K562 (cell line): ENCODE results near the gene MCRS1. TPM values are rescaled to one million over a fixed set of nuclear protein-coding genes. Genes with fewer than 3 reads are reported as not detected.

Experiments used
- C11orf30 ChIP-seq: fragments of 450-650 bp; IDR thresholded peaks from 2 replicates; pipeline ENCODE4 v1.6.1; 2016; ENCODE audit warnings: low read depth, mild to moderate bottlenecking
- CHD1 ChIP-seq: fragments of 200-600 bp; sonication (generic); IDR thresholded peaks from one replicate; pipeline ENCODE4 v1.6.1; 2012; ENCODE audit warnings: mild to moderate bottlenecking, moderate library complexity, low read length, inconsistent platforms
- HDAC2 ChIP-seq: fragments of 450-650 bp; IDR thresholded peaks from 2 replicates; pipeline ENCODE4 v1.6.1; 2016; ENCODE audit warnings: mild to moderate bottlenecking
- MTA3 ChIP-seq: fragments of 450-650 bp; formaldehyde crosslinking; IDR thresholded peaks from 2 replicates; pipeline ENCODE4 v1.6.1; 2017; ENCODE audit warnings: mild to moderate bottlenecking, borderline replicate concordance
- SOX6 ChIP-seq: fragments of 450-650 bp; IDR thresholded peaks from 2 replicates; pipeline ENCODE4 v1.6.1; 2014; ENCODE audit warnings: mild to moderate bottlenecking
- STAT5B ChIP-seq: fragments of 250-450 bp; sonication (Bioruptor Pico); IDR thresholded peaks from 2 replicates; pipeline ENCODE4 v1.8.0; 2021; ENCODE audit warnings: mild to moderate bottlenecking, inconsistent platforms
- ZNF766 ChIP-seq: fragments of 200-800 bp; sonication (Bioruptor generic); conservative IDR thresholded peaks from 2 replicates; pipeline ENCODE4 v1.6.1; 2016; ENCODE audit warnings: missing genetic modification characterization, missing compliant biosample characterization
- ZNF778 ChIP-seq: fragments of 450-650 bp; formaldehyde crosslinking; IDR thresholded peaks from 2 replicates; pipeline ENCODE4 v1.4.0; 2020; ENCODE audit warnings: mild to moderate bottlenecking, moderate library complexity
- ZNF780A ChIP-seq: fragments of 250-450 bp; sonication (Bioruptor Pico); IDR thresholded peaks from 2 replicates; pipeline ENCODE4 v1.5.0; 2021; ENCODE audit warnings: mild to moderate bottlenecking
- polyA plus RNA-seq, 8 experiments: library from polyadenylated mRNA; depleted of rRNA in 4 of 8; stranded (reverse) in 5 of 8; unstranded in 3 of 8; fragments of >200 nt; fragmentation: Nextera tagmentation in 2 of 8; fragmentation: Illumina TruSeq in 1 of 8; extraction: Ambion mirVana in 2 of 8; extraction: Trizol in 1 of 8; gene quantifications; 2 replicates each; pipeline versions ENCODE4 v1.2.1 to v1.2.3, GENCODE V29; 2011 to 2014; ENCODE audit warnings: inconsistent platforms in 1 of 8, missing spikeins in 1 of 8
- total RNA-seq, 7 experiments: library from RNA; depleted of rRNA in 6 of 7; stranded (reverse); fragments of >200 nt in 6 of 7; fragmentation: Illumina TruSeq in 2 of 7; extraction: Trizol in 2 of 7; gene quantifications; 2 replicates each; pipeline versions ENCODE4 v1.2.1 to v1.2.3, GENCODE V29; 2011 to 2021; ENCODE audit warnings: low replicate concordance in 1 of 7
- TF ChIP-seq, protein P1 (sequence below): sonication (generic); formaldehyde crosslinking; IDR thresholded peaks from 2 replicates; pipeline ENCODE4 v1.8.0; 2022; ENCODE audit warnings: mild to moderate bottlenecking, missing genetic modification reagents, borderline replicate concordance
- TF ChIP-seq, protein P2 (sequence below): fragments of 450-650 bp; IDR thresholded peaks from 2 replicates; pipeline ENCODE4 v1.6.1; 2014; ENCODE audit warnings: low read depth, mild to moderate bottlenecking, moderate library complexity, borderline replicate concordance
- TF ChIP-seq, protein P3 (sequence below): IDR thresholded peaks from 2 replicates; pipeline ENCODE4 v1.6.1; 2014; ENCODE audit warnings: antibody characterized with exemption
- TF ChIP-seq, protein P4 (sequence below), 2 experiments: IDR thresholded peaks; 2 replicates each; pipeline ENCODE4 v1.6.1; 2012; ENCODE audit warnings: improper control_type of control experiment in 2 of 2, low read depth in 2 of 2, low read length in 2 of 2, borderline replicate concordance in 1 of 2
- TF ChIP-seq, protein P5 (sequence below): sonication (generic); formaldehyde crosslinking; IDR thresholded peaks from 2 replicates; pipeline ENCODE4 v1.8.0; 2022; ENCODE audit warnings: mild to moderate bottlenecking, missing genetic modification reagents

The MCRS1 gene
- total and polyA plus RNA-seq, 9 of the 15 experiments (the other 6 are each of a cell fraction or from before 2014, with no cell fraction given) = 50.0 to 100 (median 73.2) TPM

GRCh38 chr12:49568442-49569162 is 660 bp upstream of the MCRS1 start (continued):
- TF ChIP-seq, protein P1, sequence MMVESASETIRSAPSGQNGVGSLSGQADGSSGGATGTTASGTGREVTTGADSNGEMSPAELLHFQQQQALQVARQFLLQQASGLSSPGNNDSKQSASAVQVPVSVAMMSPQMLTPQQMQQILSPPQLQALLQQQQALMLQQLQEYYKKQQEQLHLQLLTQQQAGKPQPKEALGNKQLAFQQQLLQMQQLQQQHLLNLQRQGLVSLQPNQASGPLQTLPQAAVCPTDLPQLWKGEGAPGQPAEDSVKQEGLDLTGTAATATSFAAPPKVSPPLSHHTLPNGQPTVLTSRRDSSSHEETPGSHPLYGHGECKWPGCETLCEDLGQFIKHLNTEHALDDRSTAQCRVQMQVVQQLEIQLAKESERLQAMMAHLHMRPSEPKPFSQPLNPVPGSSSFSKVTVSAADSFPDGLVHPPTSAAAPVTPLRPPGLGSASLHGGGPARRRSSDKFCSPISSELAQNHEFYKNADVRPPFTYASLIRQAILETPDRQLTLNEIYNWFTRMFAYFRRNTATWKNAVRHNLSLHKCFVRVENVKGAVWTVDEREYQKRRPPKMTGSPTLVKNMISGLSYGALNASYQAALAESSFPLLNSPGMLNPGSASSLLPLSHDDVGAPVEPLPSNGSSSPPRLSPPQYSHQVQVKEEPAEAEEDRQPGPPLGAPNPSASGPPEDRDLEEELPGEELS = no peak
- TF ChIP-seq ZNF778 (CRISPR knock-in tag) (no peak), CHD1 (peak; percentile 16), ZNF766 (CRISPR knock-in tag) (no peak), STAT5B (CRISPR knock-in tag) (no peak), MTA3 (no peak), SOX6 (no peak), ZNF780A (CRISPR knock-in tag) (no peak), C11orf30 (no peak), HDAC2 (0 out of 2 replicates have a peak, but pooled peaks have one; percentile 1)
- TF ChIP-seq, protein P2, sequence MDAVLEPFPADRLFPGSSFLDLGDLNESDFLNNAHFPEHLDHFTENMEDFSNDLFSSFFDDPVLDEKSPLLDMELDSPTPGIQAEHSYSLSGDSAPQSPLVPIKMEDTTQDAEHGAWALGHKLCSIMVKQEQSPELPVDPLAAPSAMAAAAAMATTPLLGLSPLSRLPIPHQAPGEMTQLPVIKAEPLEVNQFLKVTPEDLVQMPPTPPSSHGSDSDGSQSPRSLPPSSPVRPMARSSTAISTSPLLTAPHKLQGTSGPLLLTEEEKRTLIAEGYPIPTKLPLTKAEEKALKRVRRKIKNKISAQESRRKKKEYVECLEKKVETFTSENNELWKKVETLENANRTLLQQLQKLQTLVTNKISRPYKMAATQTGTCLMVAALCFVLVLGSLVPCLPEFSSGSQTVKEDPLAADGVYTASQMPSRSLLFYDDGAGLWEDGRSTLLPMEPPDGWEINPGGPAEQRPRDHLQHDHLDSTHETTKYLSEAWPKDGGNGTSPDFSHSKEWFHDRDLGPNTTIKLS = no peak
- TF ChIP-seq, protein P3, sequence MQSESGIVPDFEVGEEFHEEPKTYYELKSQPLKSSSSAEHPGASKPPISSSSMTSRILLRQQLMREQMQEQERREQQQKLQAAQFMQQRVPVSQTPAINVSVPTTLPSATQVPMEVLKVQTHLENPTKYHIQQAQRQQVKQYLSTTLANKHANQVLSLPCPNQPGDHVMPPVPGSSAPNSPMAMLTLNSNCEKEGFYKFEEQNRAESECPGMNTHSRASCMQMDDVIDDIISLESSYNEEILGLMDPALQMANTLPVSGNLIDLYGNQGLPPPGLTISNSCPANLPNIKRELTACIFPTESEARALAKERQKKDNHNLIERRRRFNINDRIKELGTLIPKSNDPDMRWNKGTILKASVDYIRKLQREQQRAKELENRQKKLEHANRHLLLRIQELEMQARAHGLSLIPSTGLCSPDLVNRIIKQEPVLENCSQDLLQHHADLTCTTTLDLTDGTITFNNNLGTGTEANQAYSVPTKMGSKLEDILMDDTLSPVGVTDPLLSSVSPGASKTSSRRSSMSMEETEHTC = no peak
- TF ChIP-seq, protein P4, sequence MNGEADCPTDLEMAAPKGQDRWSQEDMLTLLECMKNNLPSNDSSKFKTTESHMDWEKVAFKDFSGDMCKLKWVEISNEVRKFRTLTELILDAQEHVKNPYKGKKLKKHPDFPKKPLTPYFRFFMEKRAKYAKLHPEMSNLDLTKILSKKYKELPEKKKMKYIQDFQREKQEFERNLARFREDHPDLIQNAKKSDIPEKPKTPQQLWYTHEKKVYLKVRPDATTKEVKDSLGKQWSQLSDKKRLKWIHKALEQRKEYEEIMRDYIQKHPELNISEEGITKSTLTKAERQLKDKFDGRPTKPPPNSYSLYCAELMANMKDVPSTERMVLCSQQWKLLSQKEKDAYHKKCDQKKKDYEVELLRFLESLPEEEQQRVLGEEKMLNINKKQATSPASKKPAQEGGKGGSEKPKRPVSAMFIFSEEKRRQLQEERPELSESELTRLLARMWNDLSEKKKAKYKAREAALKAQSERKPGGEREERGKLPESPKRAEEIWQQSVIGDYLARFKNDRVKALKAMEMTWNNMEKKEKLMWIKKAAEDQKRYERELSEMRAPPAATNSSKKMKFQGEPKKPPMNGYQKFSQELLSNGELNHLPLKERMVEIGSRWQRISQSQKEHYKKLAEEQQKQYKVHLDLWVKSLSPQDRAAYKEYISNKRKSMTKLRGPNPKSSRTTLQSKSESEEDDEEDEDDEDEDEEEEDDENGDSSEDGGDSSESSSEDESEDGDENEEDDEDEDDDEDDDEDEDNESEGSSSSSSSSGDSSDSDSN (IDR thresholded peaks at IDR 0.05; ENCODE audit: borderline replicate concordance in 1 of 2, low read depth in 2 of 2, low read length in 2 of 2) = no peak
- TF ChIP-seq, protein P5, sequence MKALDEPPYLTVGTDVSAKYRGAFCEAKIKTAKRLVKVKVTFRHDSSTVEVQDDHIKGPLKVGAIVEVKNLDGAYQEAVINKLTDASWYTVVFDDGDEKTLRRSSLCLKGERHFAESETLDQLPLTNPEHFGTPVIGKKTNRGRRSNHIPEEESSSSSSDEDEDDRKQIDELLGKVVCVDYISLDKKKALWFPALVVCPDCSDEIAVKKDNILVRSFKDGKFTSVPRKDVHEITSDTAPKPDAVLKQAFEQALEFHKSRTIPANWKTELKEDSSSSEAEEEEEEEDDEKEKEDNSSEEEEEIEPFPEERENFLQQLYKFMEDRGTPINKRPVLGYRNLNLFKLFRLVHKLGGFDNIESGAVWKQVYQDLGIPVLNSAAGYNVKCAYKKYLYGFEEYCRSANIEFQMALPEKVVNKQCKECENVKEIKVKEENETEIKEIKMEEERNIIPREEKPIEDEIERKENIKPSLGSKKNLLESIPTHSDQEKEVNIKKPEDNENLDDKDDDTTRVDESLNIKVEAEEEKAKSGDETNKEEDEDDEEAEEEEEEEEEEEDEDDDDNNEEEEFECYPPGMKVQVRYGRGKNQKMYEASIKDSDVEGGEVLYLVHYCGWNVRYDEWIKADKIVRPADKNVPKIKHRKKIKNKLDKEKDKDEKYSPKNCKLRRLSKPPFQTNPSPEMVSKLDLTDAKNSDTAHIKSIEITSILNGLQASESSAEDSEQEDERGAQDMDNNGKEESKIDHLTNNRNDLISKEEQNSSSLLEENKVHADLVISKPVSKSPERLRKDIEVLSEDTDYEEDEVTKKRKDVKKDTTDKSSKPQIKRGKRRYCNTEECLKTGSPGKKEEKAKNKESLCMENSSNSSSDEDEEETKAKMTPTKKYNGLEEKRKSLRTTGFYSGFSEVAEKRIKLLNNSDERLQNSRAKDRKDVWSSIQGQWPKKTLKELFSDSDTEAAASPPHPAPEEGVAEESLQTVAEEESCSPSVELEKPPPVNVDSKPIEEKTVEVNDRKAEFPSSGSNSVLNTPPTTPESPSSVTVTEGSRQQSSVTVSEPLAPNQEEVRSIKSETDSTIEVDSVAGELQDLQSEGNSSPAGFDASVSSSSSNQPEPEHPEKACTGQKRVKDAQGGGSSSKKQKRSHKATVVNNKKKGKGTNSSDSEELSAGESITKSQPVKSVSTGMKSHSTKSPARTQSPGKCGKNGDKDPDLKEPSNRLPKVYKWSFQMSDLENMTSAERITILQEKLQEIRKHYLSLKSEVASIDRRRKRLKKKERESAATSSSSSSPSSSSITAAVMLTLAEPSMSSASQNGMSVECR (CRISPR knock-in tag) = peak; percentile 76
